ENCODE data around the gene IRF5.

- TF ChIP-seq, protein P1, sequence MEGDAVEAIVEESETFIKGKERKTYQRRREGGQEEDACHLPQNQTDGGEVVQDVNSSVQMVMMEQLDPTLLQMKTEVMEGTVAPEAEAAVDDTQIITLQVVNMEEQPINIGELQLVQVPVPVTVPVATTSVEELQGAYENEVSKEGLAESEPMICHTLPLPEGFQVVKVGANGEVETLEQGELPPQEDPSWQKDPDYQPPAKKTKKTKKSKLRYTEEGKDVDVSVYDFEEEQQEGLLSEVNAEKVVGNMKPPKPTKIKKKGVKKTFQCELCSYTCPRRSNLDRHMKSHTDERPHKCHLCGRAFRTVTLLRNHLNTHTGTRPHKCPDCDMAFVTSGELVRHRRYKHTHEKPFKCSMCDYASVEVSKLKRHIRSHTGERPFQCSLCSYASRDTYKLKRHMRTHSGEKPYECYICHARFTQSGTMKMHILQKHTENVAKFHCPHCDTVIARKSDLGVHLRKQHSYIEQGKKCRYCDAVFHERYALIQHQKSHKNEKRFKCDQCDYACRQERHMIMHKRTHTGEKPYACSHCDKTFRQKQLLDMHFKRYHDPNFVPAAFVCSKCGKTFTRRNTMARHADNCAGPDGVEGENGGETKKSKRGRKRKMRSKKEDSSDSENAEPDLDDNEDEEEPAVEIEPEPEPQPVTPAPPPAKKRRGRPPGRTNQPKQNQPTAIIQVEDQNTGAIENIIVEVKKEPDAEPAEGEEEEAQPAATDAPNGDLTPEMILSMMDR (conservative IDR thresholded peaks at IDR 0.05 in 1 of 2, IDR thresholded peaks at IDR 0.05 in 1 of 2; ENCODE audit: extremely low read depth in 1 of 2, insufficient read depth in 1 of 2, low read depth in 1 of 2, low read length in 2 of 2), result no peak
- TF ChIP-seq EZH2 (IDR thresholded peaks at IDR 0.05; ENCODE audit: borderline replicate concordance, low read length), result no peak
Observed at GRCh38 chr7:128906001-128906765, 31.5 kb upstream of the IRF5 start.

Data from mammary epithelial cell (primary cell).